ENCODE data around the gene RPUSD3.
"Not testable (repeated sequence)": the region's sequence is repeated elsewhere in the genome, so short reads cannot be mapped to it uniquely, and the experiment has no call there.

Gene RPUSD3

DNA sequence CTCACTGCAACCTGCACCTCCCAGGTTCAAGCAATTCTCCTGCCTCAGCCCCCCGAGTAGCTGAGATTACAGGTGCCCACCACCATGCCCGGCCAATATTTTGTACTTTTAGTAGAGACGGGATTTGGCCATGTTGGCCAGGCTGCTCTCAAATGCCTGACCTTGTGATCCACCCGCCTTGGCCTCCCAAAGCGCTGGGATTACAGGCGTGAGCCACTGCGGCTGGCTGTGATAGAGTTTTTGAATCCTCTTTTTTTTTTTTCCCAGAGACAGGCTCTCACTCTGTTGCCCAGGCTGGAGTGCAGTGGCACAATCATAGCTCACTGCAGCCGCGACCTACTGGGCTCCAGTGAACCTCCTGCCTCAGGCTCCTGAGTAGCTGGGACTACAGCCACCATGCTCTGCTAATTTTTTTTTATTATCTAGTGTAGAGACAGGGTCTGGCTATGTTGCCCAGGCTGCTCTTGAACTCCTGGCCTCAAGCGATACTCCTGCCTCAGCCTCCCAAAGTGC is 21.4 kb upstream of the RPUSD3 start:
- in situ Hi-C loops (cut with MboI; ENCODE audit: low sequenced_read_pairs), result not testable (repeated sequence)

DNA sequence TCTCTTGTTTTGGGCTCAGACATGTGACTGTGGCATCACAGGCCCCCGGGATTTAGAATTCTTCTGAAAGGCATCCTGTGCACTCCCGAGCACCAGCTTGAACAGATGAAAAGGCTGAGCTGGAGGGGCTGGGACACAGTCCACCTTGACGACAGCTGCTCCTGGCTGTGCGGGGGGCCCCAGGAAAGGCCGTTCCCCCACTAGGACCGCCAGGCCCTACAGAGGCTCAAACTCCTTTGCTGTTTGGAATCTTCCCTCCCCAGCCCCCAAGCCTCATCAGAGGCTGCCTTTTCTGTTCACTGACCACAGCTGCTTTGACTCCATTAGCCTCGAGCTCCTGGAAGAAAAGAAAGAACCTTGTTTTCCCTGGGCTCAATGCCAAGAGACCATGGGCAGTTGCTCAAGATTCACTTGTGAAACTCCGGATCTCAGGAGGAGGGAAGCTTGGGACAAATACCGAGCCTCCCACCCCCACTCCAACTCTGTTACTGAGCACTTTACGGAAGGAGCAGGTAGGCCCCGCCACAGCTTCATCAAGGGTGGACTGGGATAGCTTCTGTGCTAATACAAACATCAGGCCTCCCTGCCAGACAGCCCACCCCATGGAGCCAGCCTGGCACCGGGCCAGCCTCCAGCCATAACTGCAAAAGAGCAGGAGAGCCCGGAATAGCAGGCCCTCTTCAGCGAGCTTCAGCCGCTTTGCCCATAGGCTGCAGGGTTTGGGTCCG is 20.6 kb upstream of the RPUSD3 start:
- in situ Hi-C loops (cut with MboI; ENCODE audit: low sequenced_read_pairs), result no loop called here

DNA sequence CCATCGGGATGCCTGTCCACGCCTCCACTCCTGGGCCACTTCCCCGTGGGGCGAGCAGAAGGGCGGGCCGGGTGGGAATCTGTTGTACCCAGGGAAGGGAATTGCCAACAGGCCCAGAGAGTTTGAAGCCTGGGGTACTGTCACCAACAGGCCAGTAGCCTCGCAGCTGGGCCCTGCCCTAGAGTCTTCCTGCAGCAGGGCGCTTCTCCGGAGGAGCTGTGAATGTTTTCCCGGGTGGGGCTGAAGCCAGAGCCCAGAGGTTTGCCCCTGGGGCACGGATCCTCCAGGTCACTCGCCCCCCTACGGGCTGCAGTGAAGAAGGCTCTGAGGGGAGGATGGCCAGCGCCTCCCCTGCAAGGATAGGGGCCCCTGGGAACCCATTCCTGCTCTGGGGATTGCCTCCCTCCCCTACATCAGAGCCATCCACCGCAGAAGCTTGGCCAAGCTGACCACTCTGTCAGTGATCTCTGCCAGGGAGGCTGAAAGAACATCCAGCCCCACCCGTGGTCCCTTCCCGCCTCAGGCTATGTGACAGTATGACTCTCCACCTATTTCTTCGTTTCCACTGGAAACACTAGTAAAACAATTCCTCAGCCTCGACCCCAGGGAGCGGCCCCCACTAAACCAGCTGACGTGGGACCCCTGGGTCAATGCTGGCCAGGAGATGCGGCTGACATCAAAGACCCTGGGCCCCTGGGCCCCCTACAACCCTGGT is 19.4 kb upstream of the RPUSD3 start:
- in situ Hi-C loops (cut with MboI; ENCODE audit: low sequenced_read_pairs), result no loop called here

DNA sequence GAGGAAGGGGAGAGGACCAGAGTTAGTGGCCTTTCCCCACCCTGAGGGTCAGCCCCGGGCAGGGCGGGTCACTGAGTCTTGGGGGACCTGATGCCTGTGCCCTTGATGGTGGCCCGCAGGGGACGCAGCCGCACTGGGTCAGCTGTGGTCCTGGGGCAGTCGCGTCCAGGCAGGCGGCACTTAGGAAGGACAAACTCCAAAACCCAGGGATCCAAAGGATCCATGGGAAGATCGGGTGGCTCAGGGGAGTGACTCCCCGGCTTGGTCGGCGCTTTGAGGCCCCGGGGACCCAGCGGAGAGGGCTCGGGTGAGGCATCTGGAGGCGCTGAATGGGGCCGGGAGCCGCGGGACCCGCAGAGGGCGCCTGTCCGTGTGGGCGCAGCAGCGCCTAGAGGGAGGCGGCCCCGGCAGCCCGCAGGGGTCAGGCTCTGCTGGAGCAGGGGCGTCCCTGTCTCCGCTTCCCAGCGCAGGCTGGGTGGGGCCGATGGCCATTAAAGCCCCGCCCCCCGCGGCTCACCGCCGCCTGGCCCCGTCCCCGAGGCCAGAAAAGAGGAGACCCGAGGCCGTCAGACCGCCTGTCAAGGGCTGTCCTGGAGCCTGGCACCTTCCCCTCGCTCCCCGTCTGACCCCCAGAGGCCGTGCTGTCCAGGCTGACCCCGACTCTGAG is 18.7 kb upstream of the RPUSD3 start:
- in situ Hi-C loops (cut with MboI; ENCODE audit: low sequenced_read_pairs), result no loop called here

DNA sequence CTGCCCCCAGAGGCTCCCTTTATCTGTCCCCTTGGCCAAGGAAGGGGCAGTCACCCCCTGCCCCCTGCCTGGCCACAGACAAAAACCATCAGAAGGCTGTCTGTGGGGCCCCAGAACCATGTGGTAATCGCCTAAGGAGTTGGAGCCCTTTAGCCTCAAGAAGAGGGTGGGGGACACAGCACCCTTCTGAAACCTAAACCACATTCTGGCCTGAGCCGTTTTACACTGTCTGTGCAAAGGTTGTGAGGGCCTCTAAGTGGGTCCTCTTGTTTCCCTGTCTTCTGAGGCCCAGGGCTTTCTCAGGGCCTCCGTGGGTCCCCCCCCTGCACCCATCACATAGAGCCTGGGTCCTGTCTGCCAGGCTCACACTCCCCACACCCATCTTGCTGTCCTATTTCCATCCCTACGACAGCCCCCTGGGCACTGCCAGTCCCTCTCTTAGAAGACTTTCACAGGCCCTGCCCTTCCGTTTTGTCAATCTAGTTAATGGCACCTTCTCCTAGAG is 17.9 kb upstream of the RPUSD3 start:
- in situ Hi-C loops (cut with MboI; ENCODE audit: low sequenced_read_pairs), result no loop called here

DNA sequence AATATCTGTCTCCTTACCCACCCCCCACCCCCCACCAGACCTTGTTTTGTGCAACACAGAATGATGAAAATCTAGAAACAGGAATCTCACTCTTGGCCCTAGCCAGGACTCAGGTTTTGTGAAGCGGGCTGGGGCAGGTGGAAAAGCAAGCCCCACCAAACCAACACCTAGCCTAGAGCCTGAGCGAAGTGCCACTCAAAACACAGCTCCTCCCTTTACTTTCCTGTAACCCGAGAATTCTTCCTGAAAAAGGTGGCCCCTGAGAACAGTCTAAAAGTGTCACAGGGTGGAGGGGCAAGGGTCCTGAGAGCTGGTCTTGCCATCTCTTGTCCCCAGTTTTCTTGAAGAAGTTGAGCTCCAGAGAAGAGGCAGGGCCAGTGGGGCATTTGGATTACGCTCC is 17.4 kb upstream of the RPUSD3 start:
- in situ Hi-C loops (cut with MboI; ENCODE audit: low sequenced_read_pairs), result no loop called here

DNA sequence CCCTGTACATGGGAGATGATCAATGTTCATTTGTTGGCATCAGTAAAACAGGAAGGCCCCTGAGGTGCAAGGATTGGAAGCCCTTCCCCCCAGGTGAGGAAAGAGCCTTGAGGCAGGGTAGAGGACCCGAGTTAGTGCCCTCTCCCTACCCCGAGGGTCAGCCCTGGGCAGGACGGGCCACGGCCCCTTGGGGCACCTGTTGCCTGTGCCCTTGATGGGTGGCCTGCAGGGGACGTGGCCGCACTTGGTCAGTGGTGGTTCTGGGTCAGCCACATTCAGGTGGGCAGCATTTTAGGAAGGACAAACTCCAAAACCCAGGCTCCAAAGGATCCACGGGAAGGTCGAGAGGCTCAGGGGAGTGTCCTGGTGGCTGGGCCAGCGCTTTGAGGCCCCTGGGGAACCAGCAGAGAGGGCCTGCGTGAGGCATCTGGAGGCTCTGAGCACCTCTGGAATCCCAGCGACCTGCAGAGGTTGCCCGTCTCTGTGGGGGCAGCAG is 15.8 kb upstream of the RPUSD3 start:
- in situ Hi-C loops (cut with MboI; ENCODE audit: low sequenced_read_pairs), result no loop called here

DNA sequence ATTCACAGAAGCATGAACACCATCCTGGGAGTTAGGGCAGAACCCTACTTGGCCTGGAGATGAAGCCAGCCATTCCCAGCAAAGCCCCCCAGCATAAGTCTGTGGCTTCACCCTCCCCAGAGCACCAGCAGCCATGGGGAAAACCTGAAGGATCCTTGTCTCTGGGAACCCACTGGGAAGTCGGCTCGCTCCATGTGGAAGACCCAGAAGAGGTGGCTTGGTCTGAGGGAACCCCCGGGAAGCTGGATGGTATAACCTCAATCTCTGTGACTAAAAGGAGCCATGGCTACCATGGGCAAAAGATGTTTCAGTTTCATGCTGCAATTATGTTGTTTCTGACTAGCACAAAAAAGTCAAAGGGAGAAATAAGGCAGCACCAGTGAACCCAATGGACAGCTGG is 11.8 kb upstream of the RPUSD3 start:
- in situ Hi-C loops (cut with MboI; ENCODE audit: low sequenced_read_pairs), result no loop called here

DNA sequence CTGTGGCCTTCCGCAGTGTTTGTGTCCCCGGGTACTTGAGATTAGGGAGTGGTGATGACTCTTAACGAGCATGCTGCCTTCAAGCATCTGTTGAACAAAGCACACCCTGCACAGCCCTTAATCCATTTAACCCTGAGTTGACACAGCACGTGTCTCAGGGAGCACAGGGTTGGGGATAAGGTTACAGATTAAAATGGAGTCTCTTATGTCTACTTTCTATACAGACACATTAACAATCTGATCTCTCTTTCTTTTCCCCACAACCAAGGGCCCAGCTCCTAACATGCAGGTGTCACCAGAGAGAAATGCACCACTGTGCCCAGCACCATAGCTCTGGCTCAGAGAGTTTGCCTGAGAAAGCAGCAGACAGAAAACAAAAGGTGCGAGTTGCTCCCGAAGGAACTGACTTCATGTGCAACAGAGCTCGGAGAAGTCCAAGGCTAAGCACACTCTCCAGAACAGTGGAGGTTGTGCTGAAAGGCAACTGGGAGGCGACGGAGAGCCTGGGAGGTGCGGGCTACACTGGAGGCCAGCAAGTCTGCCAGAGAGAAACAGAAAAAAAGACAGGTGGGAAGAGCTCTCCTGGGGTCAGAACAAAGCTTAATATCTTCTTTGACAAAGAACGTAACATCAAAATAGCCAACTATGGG is 10.6 kb upstream of the RPUSD3 start:
- in situ Hi-C loops (cut with MboI; ENCODE audit: low sequenced_read_pairs), result not testable (repeated sequence)

DNA sequence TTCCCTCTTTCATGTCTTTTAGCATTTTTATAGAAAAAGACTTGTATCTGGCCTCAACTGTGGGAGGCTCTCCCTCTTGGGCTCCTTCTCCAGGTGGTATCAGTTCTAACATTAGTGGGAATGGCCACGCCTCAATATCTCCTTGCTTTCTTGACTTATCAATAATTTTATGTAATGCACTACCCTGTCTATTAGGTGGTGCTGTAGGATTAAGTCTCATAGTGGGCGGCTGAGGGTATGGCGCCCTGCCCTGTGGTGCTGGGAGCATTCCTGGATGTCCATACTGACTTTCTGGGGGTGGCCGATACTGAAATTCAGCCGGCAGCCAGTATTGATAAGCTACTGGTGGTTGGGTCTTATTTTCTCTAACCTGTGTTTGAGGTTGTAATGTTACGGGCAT is 8.7 kb upstream of the RPUSD3 start:
- in situ Hi-C loops (cut with MboI; ENCODE audit: low sequenced_read_pairs), result no loop called here

DNA sequence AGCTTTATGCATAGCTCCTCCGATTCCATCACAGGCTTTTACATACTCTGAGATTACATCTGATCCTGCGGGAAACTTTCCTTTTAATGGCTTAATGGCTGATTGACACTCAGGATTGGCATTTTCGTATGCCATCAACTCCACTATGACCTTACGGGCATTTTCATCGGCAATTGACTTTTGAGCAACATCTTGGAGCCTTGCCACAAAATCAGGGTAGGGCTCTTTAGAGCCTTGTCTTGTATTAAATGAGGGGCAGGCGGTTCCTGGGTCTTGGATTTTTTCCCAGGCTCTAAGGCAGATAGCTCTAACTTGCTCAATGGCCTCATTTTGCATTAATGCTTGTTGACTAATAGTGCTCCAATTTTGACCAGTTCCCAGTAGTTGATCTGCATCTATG is 8.1 kb upstream of the RPUSD3 start:
- in situ Hi-C loops (cut with MboI; ENCODE audit: low sequenced_read_pairs), result not testable (repeated sequence)

DNA sequence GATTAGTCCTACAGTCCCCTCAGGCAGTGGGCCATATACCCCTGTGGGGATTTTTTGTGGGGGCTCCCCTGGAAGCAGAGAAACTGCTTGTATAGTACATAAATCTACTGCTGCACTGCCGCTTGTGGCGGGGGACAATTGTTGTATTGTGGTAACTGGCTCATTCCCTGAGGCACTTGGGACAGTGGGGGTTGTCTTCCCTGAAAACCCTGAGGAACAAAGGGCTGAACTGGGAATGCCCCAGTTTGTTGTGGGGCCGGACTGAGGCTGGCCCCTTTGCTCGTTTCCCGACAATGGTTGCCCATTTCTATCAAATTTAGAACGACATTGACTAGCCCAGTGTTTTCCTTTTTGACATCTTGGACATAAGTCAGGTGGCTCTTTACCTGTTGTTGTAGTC is 7.6 kb upstream of the RPUSD3 start:
- in situ Hi-C loops (cut with MboI; ENCODE audit: low sequenced_read_pairs), result not testable (repeated sequence)

DNA sequence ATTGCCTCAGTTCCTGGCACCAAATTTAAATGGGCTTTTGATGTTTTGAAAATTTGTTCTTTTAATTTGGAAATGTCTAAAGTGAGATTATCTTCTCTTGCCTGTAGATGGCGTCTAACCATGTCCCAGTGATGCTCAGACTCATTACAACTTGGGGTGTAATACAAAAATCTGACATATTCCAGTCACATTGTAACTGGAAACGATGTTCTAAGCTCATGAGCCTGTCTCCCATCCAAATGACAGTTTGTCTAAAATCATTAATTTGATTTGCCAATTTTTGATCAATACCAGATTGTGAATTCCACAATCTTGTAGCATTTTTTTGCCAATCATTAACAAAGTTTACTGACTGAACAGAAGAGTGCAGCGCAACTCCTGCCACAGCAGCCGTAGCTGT is 5.1 kb upstream of the RPUSD3 start:
- in situ Hi-C loops (cut with MboI; ENCODE audit: low sequenced_read_pairs), result not testable (repeated sequence)

DNA sequence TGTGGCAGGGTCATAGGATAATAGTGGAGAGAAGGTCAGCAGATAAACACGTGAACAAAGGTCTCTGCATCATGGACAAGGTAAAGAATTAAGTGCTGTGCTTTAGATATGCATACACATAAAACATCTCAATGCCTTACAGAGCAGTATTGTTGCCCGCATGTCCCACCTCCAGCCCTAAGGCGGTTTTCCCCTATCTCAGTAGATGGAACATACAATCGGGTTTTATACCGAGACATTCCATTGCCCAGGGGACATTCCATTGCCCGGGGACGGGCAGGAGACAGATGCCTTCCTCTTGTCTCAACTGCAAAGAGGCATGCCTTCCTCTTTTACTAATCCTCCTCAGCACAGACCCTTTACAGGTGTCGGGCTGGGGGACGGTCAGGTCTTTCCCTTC is 4.1 kb upstream of the RPUSD3 start:
- in situ Hi-C loops (cut with MboI; ENCODE audit: low sequenced_read_pairs), result not testable (repeated sequence)

DNA sequence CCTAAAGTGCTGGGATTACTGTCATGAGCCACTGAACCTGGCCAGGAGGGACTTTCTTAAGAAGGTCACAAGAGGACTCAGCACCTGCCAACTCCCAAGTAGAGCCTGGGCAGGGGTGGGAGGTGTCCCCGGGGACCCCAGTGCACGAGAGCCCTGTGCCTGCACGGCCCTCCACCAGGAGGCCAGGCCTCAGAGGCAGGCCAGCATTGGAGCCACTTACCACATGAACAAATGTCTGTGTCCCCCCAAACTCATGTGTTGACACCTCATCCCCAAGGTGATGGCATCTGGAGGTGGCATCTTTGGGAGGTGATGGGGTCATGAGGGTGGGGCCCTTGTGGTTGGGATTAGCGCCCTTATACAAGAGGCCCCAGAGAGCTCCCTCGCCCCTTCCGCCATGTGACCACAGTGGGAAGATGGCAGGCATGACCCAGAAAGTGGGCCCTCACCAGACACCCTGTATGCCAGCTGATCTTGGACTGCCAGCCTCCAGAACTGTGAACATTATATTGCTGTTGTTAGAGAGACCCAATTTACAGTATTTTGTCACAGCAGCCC is 3.2 kb upstream of the RPUSD3 start:
- in situ Hi-C loops (cut with MboI; ENCODE audit: low sequenced_read_pairs), result no loop called here

DNA sequence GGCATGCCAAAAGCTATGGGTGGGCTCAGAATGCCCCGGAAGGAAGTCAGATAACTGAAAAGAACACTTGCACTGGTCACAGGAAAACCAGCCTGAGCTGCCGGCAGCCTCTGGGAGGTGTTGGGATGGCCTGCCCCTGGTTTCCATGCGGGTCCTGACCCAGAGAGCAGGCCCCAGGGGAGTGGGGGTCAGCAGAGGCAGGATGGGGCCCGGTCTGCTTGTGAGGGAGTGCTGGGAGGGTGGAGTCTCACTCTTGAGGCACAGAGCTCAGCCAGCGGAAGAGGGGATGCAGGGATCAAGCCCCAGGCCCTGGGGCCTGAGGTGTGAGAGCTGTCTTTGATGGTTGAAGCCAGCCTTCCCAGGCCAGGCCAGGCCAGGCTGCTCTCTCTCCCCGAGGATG is 2.4 kb upstream of the RPUSD3 start:
- in situ Hi-C loops (cut with MboI; ENCODE audit: low sequenced_read_pairs), result no loop called here

DNA sequence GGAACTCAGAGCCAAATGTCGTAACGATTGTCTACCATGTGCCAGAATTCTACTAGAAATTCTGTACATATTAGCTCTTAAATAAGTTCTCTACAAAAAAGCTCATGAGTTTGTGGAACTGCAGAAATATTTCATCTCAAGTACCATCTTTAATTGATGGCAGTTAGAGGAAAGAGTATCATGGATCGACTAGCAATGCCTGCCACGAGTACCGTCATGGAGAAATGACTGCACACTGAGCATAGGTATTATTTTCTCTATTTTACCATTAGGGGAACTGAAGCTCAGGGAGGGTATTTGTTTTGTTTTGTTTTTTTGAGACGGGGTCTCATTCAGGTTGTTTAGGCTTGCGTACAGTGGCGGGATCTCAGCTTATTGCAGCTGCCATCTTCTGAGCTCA is 2.8 kb downstream of the RPUSD3 start:
- in situ Hi-C loops (cut with MboI; ENCODE audit: low sequenced_read_pairs), result no loop called here

DNA sequence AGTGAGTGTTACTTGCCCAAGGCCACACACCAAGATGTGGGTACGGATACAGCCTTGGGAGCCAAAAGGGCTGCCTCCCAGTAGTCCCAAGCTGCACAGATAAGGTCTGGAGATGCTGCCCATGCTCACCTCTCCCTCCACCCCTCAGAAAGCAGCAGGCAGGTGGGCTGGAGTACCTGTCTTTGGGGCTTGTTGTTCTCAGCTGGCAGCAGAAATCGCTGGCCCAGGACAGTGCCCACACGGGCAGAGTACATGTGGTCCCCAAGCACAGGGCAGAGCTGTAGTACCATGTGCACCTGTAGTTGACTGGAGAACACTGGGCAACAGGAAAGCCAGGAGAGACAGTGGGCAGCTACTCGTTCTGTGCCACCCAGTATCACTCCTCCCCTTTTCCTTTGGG is 5.0 kb downstream of the RPUSD3 start:
- in situ Hi-C loops (cut with MboI; ENCODE audit: low sequenced_read_pairs), result no loop called here

DNA sequence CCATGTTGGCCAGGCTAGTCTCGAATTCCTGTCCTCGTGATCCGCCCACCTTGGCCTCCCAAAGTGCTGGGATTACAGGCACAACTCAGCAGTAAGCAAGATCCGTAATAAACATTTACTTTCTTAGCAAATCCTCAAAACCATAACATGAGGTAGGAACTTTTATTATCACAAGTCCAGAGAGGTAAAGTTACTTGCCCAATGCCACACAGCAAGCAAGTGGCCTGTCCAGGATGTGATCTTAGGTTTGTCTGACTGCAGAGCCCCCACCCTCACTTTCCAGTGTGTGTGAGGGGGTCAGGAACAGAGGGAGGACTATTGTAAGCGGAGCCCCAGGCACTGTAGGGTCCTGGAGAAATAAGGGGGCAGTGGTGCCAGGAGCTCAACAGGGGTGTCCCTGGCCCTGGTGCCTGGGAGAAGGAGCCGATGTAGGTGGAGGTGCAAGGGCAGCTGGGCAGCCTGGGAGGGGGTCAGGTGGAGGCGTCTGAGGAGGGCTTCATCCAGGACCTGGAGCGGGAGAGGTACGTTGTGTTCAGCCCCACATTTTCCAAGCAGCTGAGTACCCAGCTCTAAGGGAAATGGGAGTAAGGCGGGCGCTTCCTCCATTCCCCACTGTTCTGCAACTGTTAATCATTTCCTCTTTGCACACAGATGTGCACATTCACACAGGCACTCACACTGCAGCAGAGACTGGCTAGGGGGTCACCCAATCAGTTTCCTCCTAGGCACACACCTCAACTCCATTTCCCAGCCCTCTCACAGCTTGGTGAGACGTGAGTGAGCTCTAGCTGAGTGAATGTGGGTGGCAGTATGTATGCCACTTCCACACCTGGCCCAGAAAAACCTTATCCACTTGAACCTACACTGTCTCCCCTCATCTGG is 5.9 kb downstream of the RPUSD3 start:
- in situ Hi-C loops (cut with MboI; ENCODE audit: low sequenced_read_pairs), result no loop called here
